Kidney epithelial cell (primary cell): ENCODE results near the gene GRIA1. TPM values are rescaled to one million over a fixed set of nuclear protein-coding genes. Genes with fewer than 3 reads are reported as not detected.

Source experiments
- DNase-seq: peaks from one replicate; pipeline ENCODE4 v3.0.0-alpha.2; 2010; ENCODE audit warnings: low read depth
- H3K27me3 ChIP-seq: 2 replicates; pipeline ENCODE4 v1.6.0; 2011; ENCODE audit warnings: low read length; ENCODE audit not compliant: control insufficient read depth, insufficient read depth
- H3K36me3 ChIP-seq: 2 replicates; pipeline ENCODE4 v1.5.1; 2011; ENCODE audit warnings: low read length; ENCODE audit not compliant: control insufficient read depth, insufficient read depth
- H3K4me3 ChIP-seq: 2 replicates; pipeline ENCODE4 v1.5.1; 2011; ENCODE audit warnings: low read depth, mild to moderate bottlenecking, control low read depth, low read length
- total RNA-seq: library from RNA; depleted of rRNA; stranded (reverse); fragments of >200 nt; gene quantifications from 2 replicates; pipeline ENCODE4 v1.2.3, GENCODE V29; 2015
- TF ChIP-seq, protein P1 (sequence below): IDR thresholded peaks from 2 replicates; pipeline ENCODE4 v1.5.1; 2011; ENCODE audit warnings: mild to moderate bottlenecking, moderate library complexity, low read length, control low read depth, inconsistent platforms; ENCODE audit not compliant: insufficient read depth, poor library complexity, severe bottlenecking

GRIA1 gene
- total RNA-seq, 1 donor from 2014 or later, result not detected

DNA sequence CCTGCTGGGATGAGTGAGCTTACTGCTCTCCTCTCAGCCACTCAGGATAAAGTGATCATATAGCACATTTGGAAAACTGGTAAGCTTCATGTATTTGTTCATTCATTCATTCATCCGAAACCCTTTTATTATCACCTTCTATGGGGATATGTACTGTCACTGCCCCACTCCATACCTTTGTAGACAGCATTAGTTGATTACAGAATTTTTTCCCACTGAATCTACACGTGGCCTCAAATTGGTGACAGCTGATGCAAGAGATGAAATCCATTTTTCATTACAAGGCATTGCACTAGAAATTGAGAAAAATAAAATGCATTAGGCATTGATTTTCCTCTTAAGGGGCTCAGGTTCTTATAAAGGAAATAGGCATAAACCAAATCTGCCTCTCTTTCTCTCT lies 9.7 kb downstream of the GRIA1 start:
- H3K27me3 ChIP-seq, result no peaks in the 10 kb centered on the region
- H3K36me3 ChIP-seq, result no peaks in the 10 kb centered on the region
- DNase-seq, result no peak
- TF ChIP-seq, protein P1, sequence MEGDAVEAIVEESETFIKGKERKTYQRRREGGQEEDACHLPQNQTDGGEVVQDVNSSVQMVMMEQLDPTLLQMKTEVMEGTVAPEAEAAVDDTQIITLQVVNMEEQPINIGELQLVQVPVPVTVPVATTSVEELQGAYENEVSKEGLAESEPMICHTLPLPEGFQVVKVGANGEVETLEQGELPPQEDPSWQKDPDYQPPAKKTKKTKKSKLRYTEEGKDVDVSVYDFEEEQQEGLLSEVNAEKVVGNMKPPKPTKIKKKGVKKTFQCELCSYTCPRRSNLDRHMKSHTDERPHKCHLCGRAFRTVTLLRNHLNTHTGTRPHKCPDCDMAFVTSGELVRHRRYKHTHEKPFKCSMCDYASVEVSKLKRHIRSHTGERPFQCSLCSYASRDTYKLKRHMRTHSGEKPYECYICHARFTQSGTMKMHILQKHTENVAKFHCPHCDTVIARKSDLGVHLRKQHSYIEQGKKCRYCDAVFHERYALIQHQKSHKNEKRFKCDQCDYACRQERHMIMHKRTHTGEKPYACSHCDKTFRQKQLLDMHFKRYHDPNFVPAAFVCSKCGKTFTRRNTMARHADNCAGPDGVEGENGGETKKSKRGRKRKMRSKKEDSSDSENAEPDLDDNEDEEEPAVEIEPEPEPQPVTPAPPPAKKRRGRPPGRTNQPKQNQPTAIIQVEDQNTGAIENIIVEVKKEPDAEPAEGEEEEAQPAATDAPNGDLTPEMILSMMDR, result no peak
- no peak overlapping the region for H3K4me3 ChIP-seq

DNA sequence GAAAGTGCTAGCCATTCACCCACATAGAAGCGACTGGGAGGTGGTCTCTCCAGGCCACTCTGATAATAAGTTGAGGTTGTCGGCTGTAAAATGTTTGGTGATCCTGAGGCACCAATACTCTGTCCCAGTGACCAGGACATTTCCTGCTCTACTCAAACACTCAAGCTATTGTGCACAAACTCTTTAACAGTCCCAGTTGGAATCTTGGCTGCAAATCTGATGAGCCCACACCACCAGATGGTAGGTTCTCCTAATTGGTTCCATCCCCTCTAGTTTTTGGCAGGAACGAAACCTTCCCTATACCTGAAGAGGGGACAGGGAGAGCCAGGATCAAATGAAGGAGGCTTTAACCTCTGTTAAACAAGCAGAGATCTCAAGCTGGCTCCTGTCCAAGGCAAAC lies 14.3 kb downstream of the GRIA1 start:
- TF ChIP-seq, protein P1, result no peak
- H3K36me3 ChIP-seq, result no peaks in the 10 kb centered on the region
- H3K4me3 ChIP-seq, result no peak overlapping the region
- no peaks in the 10 kb centered on the region for H3K27me3 ChIP-seq
- no peak for DNase-seq

DNA sequence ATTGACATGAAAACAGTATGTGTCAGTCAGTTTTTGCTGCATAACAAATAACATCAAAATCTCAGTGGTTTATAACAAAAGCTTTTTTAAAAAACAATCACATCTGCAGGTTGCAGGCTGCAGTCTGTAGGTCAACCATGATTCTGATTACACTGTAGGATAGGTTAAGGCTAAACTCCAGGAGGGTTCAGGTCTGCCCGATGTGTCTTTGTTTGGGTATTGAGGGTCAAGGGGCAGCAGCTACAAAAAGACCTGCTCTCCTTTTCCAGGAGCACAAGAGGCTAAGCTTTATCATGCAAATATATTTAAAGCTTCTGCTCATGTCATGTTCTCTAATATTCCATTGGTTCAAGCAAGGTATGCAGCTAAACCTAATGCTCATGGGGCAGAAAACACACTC lies 18.2 kb downstream of the GRIA1 start:
- no peaks in the 10 kb centered on the region for H3K27me3 ChIP-seq
- no peaks in the 10 kb centered on the region for H3K36me3 ChIP-seq
- DNase-seq, result no peak
- no peak overlapping the region for H3K4me3 ChIP-seq
- TF ChIP-seq, protein P1, result no peak

DNA sequence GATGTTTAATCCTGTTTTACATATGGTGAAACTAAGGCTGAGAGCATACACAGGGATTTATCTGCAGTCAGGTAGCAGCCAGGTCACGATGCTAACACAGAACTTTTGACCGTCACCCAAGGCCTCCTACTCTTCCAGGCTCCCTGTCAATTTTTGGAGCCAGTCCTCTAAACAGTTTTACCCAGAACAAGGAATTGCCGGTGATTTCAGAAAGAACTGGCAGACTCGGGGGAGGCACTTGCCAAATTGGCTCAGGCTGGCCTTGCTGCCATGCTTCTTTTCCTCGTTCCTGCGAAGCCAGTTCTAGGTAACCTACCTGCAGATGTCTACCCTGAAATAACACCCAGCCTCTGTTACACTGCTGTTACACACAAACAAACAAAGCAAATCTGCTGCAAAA lies 21.2 kb downstream of the GRIA1 start:
- no peaks in the 10 kb centered on the region for H3K36me3 ChIP-seq
- H3K27me3 ChIP-seq, result no peaks in the 10 kb centered on the region
- DNase-seq, result no peak
- no peak overlapping the region for H3K4me3 ChIP-seq
- TF ChIP-seq, protein P1, result no peak

DNA sequence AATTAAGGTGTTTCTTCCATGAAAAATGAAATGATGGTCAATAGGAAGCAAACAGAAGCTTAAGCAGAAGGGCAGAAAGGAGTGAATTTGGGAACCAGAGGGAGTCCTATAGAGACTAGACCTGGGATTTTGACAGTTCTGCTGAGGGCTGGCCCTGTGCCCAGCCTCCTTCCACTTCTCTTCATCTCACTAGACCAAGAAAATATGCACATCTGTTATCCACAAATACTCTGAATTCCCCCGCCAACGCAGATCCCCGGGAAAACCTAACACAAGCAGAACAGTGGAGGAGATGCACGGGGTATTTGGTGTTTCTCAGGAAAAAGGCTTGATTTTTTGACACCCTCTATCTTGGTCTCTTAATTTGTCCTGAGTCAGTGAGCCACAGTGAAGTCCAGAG lies 22.7 kb downstream of the GRIA1 start:
- TF ChIP-seq, protein P1, result no peak

DNA sequence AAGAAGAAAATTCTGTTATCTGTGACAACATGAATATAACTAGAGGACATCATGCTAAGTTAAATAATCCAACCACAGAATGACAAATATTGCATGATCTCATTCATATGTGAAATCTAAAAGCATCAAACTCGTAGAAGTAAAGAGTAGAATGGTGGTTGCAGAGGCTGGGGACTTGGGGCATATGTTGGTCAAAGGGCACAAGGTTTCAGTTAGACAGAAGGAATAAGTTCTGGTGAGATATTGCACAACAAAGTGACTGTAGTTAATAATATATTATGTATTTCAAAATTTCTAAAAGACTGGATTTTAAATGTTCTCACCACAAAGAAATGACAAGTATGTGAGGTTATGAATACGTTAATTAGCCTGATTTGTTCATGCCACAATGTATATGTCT lies 24.8 kb downstream of the GRIA1 start:
- Histone ChIP-seq H3K36me3 (no peaks in the 10 kb centered on the region), H3K4me3 (no peak overlapping the region), H3K27me3 (no peaks in the 10 kb centered on the region)
- TF ChIP-seq, protein P1, result no peak
- DNase-seq, result no peak

More for the DNA sequence above, 22.7 kb downstream of the GRIA1 start:
- no peak for DNase-seq
- no peak overlapping the region for H3K4me3 ChIP-seq
- H3K36me3 ChIP-seq, result no peaks in the 10 kb centered on the region
- H3K27me3 ChIP-seq, result no peaks in the 10 kb centered on the region
